Measurements from ENCODE around the gene NUBP2. TPM values are rescaled to one million over a fixed set of nuclear protein-coding genes. Genes with fewer than 3 reads are reported as not detected.

Gene NUBP2
- total RNA-seq, 1 experiment from 2014 or later = 65.3 TPM

- Mint-ChIP-seq H3K4me1 (ENCODE audit: low read depth, unreplicated experiment) (no peaks in the 10 kb centered on the region), H3K4me3 (ENCODE audit: unreplicated experiment) (no peak overlapping the region), H3K27me3 (ENCODE audit: insufficient read depth, unreplicated experiment) (no peaks in the 10 kb centered on the region), H3K27ac (ENCODE audit: unreplicated experiment) (no peak overlapping the region), H3K36me3 (ENCODE audit: insufficient read depth, unreplicated experiment) (peaks cover 21% of the 10 kb centered on the region), H3K9me3 (ENCODE audit: unreplicated experiment) (no peaks in the 10 kb centered on the region)
- ChIA-PET POLR2A (no interaction called here), CTCF (no interaction called here)
- H3K36me3 ChIP-seq (ENCODE audit: control insufficient read depth, insufficient read depth, low read length) = peaks cover 1% of the 10 kb centered on the region; the same call in 1 of the 2 replicates
- no peaks in the 10 kb centered on the region for H3K27me3 ChIP-seq (replicated peaks; ENCODE audit: control insufficient read depth, insufficient read depth, low read length)
- no peak for TF ChIP-seq CTCF (IDR thresholded peaks at IDR 0.05; ENCODE audit: insufficient read depth in 1 of 2, low read depth in 1 of 2, low read length in 1 of 2, severe bottlenecking in 1 of 2, unreplicated experiment in 1 of 2)
- no peaks in the 10 kb centered on the region for H3K9me3 ChIP-seq
- no peak for DNase-seq
- H3K4me1 ChIP-seq = no peaks in the 10 kb centered on the region
- H3K4me3 ChIP-seq (ENCODE audit: low read depth, low read length) = no peak overlapping the region
- intact Hi-C loops (cut with micrococcal nuclease; ENCODE audit: unreplicated experiment) = no loop called here
- no TSS peak for BruUV-seq (replicated peaks)
These were observed 36.2 kb downstream of the NUBP2 start for GRCh38 chr16:1818873-1819525.

- DNase-seq = no peak
- Mint-ChIP-seq H3K4me3 (ENCODE audit: unreplicated experiment) (no peak overlapping the region), H3K27ac (ENCODE audit: unreplicated experiment) (no peak overlapping the region), H3K9me3 (ENCODE audit: unreplicated experiment) (no peaks in the 10 kb centered on the region), H3K27me3 (ENCODE audit: insufficient read depth, unreplicated experiment) (no peaks in the 10 kb centered on the region), H3K36me3 (ENCODE audit: insufficient read depth, unreplicated experiment) (peaks cover 21% of the 10 kb centered on the region), H3K4me1 (ENCODE audit: low read depth, unreplicated experiment) (no peaks in the 10 kb centered on the region)
- Histone ChIP-seq H3K4me1 (no peaks in the 10 kb centered on the region), H3K4me3 (ENCODE audit: low read depth, low read length) (no peak overlapping the region), H3K27me3 (replicated peaks; ENCODE audit: control insufficient read depth, insufficient read depth, low read length) (no peaks in the 10 kb centered on the region), H3K9me3 (no peaks in the 10 kb centered on the region), H3K36me3 (ENCODE audit: control insufficient read depth, insufficient read depth, low read length) (peaks cover 1% of the 10 kb centered on the region; the same call in 1 of the 2 replicates)
- ChIA-PET POLR2A (no interaction called here), CTCF (no interaction called here)
- TF ChIP-seq CTCF (IDR thresholded peaks at IDR 0.05; ENCODE audit: insufficient read depth in 1 of 2, low read depth in 1 of 2, low read length in 1 of 2, severe bottlenecking in 1 of 2, unreplicated experiment in 1 of 2) = no peak
- intact Hi-C loops (cut with micrococcal nuclease; ENCODE audit: unreplicated experiment) = loop anchor here (5.0 kb wide), 1 partner anchor 37 kb away; the partner anchor contains the start of genes NUBP2 and SPSB3
- BruUV-seq (replicated peaks) = no TSS peak
These were observed 36.9 kb downstream of the NUBP2 start for GRCh38 chr16:1819611-1820010.

DNA sequence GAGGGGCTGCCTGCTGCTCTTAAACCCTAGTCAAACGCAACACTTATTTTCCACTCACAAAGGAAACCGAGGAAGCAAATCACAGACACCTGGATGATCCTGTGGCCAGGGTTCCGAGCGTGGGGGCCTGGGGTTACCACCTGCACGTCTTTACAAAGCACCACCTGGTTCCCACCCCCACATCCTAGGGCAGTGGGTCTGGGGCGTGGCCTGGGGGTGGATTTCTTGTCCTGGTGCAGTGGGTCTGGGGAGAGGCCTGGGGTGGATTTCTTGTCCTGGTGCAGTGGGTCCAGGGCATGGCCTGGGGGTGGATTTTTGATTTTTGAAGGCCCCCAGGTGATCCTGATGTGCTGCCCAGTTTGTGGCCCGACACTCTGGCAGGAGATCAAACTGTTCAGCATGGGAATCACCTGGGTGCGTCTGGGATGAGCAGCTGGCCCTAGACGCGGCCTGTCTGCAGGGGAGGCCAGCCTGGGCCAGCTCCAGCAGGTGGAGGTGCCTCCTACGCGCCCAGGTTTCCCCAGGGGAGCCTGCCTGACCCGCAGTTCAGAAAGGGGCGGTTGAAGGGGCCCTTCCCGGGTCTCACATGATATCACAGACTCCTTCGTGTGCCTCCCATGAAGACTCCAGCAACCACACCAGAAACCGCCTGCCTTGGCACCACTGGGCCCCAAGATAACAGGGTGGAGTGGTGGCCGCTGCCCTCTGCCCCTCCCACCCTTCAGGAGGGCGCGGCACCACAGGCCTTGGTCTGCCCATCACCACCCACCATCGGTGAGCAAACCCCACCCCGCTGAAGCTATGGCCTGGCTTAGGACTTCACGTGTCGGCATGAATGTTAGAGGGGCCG lies 37.6 kb downstream of the NUBP2 start:
- Mint-ChIP-seq H3K4me3 (ENCODE audit: unreplicated experiment) (no peak overlapping the region), H3K4me1 (ENCODE audit: low read depth, unreplicated experiment) (no peaks in the 10 kb centered on the region), H3K27ac (ENCODE audit: unreplicated experiment) (no peak overlapping the region), H3K27me3 (ENCODE audit: insufficient read depth, unreplicated experiment) (no peaks in the 10 kb centered on the region), H3K36me3 (ENCODE audit: insufficient read depth, unreplicated experiment) (peaks cover 18% of the 10 kb centered on the region), H3K9me3 (ENCODE audit: unreplicated experiment) (no peaks in the 10 kb centered on the region)
- Histone ChIP-seq H3K9me3 (no peaks in the 10 kb centered on the region), H3K36me3 (ENCODE audit: control insufficient read depth, insufficient read depth, low read length) (peaks cover 1% of the 10 kb centered on the region; the same call in 1 of the 2 replicates), H3K4me1 (no peaks in the 10 kb centered on the region), H3K4me3 (ENCODE audit: low read depth, low read length) (no peak overlapping the region), H3K27me3 (replicated peaks; ENCODE audit: control insufficient read depth, insufficient read depth, low read length) (no peaks in the 10 kb centered on the region)
- no peak for DNase-seq
- BruUV-seq (replicated peaks) = no TSS peak
- CTCF ChIA-PET = no interaction called here
- POLR2A ChIA-PET = no interaction called here
- intact Hi-C loops (cut with micrococcal nuclease; ENCODE audit: unreplicated experiment) = loop anchor here (5.0 kb wide), 1 partner anchor 38 kb away; the partner anchor contains the start of genes NUBP2 and SPSB3
- no peak for TF ChIP-seq CTCF (IDR thresholded peaks at IDR 0.05; ENCODE audit: insufficient read depth in 1 of 2, low read depth in 1 of 2, low read length in 1 of 2, severe bottlenecking in 1 of 2, unreplicated experiment in 1 of 2)
